Erythroblast (primary cell): ENCODE results near the gene IGFBP5.

Experiments
- GATA1 ChIP-seq: IDR thresholded peaks from 2 replicates; pipeline ENCODE4 v1.6.1; 2011; ENCODE audit warnings: low read depth, mild to moderate bottlenecking, control low read depth, low read length, moderate library complexity
- POLR2A ChIP-seq: IDR thresholded peaks from 2 replicates; pipeline ENCODE4 v1.6.1; 2011; ENCODE audit warnings: mild to moderate bottlenecking, low read length

GRCh38 chr2:216653931-216654365, 41.4 kb downstream of the IGFBP5 start:
- TF ChIP-seq POLR2A, result no peak
- TF ChIP-seq GATA1, result no peak
